Lung (tissue), 12 donors: Measurements from ENCODE around the gene ZNF70. TPM values are rescaled to one million over a fixed set of nuclear protein-coding genes. Genes with fewer than 3 reads are reported as not detected.

Experiments used
- ATAC-seq: fragments of 200-7000 bp; cut with Tn5 transposase; one replicate; pipeline ENCODE4 v1.9.1; 2020; ENCODE audit warnings: moderate number of reproducible peaks; ENCODE audit not compliant: insufficient read depth, low FRiP score
- DNase-seq, 3 donors: peaks; one replicate each; pipeline ENCODE4 v3.0.0-alpha.2; 2013 to 2017
- H3K27ac ChIP-seq, 2 donors: one replicate each; pipeline ENCODE4 v1.5.1; 2013; ENCODE audit warnings: mild to moderate bottlenecking in 2 of 2, moderate library complexity in 2 of 2, control low read depth in 1 of 2, inconsistent platforms in 1 of 2, low read depth in 1 of 2, low read length in 1 of 2
- H3K27me3 ChIP-seq, 3 donors: one replicate each; pipeline ENCODE4 v1.5.1; 2013; ENCODE audit warnings: low read length in 2 of 3; ENCODE audit not compliant: control insufficient read depth in 3 of 3, insufficient read depth in 3 of 3
- H3K36me3 ChIP-seq, 4 donors: one replicate each; pipeline ENCODE4 v1.5.1; 2013; ENCODE audit warnings: low read length in 4 of 4, mild to moderate bottlenecking in 1 of 4, moderate library complexity in 1 of 4; ENCODE audit not compliant: control insufficient read depth in 4 of 4, insufficient read depth in 4 of 4
- H3K4me1 ChIP-seq, 5 donors: one replicate each; pipeline ENCODE4 v1.5.1; 2013; ENCODE audit warnings: low read length in 5 of 5, mild to moderate bottlenecking in 2 of 5, moderate library complexity in 1 of 5; ENCODE audit not compliant: control insufficient read depth in 5 of 5, insufficient read depth in 5 of 5
- H3K4me3 ChIP-seq: one replicate; pipeline ENCODE4 v1.5.1; 2013; ENCODE audit warnings: mild to moderate bottlenecking, control low read depth, moderate library complexity
- H3K9ac ChIP-seq, 2 donors: one replicate each; pipeline ENCODE4 v1.5.1; 2013; ENCODE audit warnings: low read length in 2 of 2, control low read depth in 1 of 2; ENCODE audit not compliant: insufficient read depth in 1 of 2
- H3K9me3 ChIP-seq, 4 donors: one replicate each; pipeline ENCODE4 v1.5.1; 2013; ENCODE audit warnings: low read length in 3 of 4, mild to moderate bottlenecking in 1 of 4, moderate library complexity in 1 of 4; ENCODE audit not compliant: control insufficient read depth in 4 of 4, insufficient read depth in 3 of 4
- WGBS, 2 donors: extraction: QIAGEN DNeasy Blood & Tissue Kit; methylation state at CpG; one replicate each; pipeline ENCODE4 v1.1.7; 2013; 5-methylcytosine and 5-hydroxymethylcytosine counted together
- polyA plus RNA-seq, 2 donors: library from polyadenylated mRNA; stranded (reverse); fragments of 200-250 nt; gene quantifications; one replicate each; pipeline ENCODE4 v1.2.1, GENCODE V29; 2013
- total RNA-seq, 2 donors: library from RNA; depleted of rRNA in 1 of 2; stranded (reverse); fragments of >200 nt in 1 of 2; gene quantifications; one replicate each; pipeline ENCODE4 v1.2.1, GENCODE V29; 2014 to 2021
- TF ChIP-seq, protein P1 (sequence below): IDR thresholded peaks from 2 replicates; pipeline ENCODE4 v1.5.1; 2012; ENCODE audit warnings: mild to moderate bottlenecking; ENCODE audit errors: control extremely low read depth, extremely low read depth
- donor health status: control.
- donor health status: control.
- donor health status: Bipolar disorder and iron deficiency.
- donor health status: healthy.
- donor health status: DM: yes; HTN: yes; CAD: no.

ZNF70 gene
- total and polyA plus RNA-seq, 4 donors: 0.98 to 6.9 (median 3.7) TPM

DNA sequence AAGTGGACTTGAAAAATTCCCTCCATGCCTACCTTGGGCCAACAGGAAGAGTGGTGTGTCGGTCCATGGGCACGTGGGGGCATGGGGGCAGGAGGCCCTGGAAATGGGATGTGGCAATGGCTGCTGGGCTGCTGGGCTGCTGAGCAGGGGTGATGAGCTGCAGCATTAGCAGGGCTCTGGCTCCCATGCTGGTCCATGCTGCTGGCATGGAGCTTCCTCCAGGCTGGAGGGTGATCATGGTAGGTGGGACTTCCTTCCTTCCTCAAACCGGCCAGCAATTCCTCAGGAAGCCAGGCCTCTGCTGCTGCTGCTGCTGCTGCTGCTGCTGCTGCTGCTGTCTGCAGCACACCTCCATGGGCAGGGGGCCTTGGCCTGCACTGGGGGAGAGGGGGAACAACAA, 55.8 kb downstream of the ZNF70 start:
- Histone ChIP-seq H3K4me1 (no peaks in the 10 kb centered on the region), H3K9ac (no peak overlapping the region), H3K36me3 (peaks cover 9 to 37% (median 19%) of the 10 kb centered on the region in 4 donors), H3K4me3 (no peak overlapping the region), H3K27ac (no peak overlapping the region), H3K27me3 (no peaks in the 10 kb centered on the region), H3K9me3 (peaks cover 0 to 2% (median 0%) of the 10 kb centered on the region in 4 donors)
- ATAC-seq (no peak), DNase-seq (no peak)
- TF ChIP-seq, protein P1, sequence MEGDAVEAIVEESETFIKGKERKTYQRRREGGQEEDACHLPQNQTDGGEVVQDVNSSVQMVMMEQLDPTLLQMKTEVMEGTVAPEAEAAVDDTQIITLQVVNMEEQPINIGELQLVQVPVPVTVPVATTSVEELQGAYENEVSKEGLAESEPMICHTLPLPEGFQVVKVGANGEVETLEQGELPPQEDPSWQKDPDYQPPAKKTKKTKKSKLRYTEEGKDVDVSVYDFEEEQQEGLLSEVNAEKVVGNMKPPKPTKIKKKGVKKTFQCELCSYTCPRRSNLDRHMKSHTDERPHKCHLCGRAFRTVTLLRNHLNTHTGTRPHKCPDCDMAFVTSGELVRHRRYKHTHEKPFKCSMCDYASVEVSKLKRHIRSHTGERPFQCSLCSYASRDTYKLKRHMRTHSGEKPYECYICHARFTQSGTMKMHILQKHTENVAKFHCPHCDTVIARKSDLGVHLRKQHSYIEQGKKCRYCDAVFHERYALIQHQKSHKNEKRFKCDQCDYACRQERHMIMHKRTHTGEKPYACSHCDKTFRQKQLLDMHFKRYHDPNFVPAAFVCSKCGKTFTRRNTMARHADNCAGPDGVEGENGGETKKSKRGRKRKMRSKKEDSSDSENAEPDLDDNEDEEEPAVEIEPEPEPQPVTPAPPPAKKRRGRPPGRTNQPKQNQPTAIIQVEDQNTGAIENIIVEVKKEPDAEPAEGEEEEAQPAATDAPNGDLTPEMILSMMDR: no peak
- 45 to 55% methylated on average over 3 of the region's 3 CpGs for WGBS, 2 donors

DNA sequence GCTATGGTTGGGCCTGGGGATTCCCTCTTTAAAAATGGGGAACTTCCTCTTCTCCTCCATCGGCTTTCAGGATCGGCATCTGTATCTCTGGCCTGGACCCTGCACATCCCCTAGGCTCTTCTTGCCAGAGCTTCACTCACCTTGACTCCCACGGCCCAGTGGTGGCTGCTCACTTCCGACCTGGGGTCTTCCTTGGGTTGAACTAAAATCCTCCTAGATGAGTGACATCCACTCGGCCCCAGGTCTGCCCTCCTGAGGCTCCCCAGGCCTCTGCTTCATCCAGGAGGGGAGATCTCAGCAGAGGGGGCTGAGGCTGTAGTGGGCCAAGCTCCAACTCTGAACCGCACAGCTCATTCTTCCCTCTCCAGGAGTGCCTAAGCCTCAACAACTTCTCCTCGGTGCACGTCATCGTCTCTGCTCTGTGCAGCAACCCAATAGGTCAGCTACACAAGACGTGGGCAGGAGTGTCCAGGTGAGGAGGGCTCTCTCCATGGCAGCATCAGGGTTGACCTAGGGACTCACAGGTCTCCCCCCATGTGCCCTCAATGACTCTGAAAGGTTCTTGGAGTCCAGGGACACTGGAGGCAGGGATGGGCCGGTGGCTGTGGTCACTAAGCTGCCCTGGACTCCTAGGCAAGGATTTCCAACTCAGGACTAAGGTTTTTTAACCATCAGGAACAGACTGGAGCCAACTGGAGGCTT, 56.8 kb downstream of the ZNF70 start:
- H3K27ac ChIP-seq: no peak overlapping the region
- WGBS, 2 donors: 90 to 91% methylated on average over 11 of the region's 11 CpGs
- no peaks in the 10 kb centered on the region for H3K27me3 ChIP-seq
- no peak for DNase-seq
- H3K4me3 ChIP-seq: no peak overlapping the region
- H3K4me1 ChIP-seq: no peaks in the 10 kb centered on the region
- peaks cover 0 to 2% (median 0%) of the 10 kb centered on the region in 4 donors for H3K9me3 ChIP-seq
- TF ChIP-seq, protein P1: no peak
- peaks cover 6 to 37% (median 14%) of the 10 kb centered on the region in 4 donors for H3K36me3 ChIP-seq
- no peak for ATAC-seq
- no peak overlapping the region for H3K9ac ChIP-seq

DNA sequence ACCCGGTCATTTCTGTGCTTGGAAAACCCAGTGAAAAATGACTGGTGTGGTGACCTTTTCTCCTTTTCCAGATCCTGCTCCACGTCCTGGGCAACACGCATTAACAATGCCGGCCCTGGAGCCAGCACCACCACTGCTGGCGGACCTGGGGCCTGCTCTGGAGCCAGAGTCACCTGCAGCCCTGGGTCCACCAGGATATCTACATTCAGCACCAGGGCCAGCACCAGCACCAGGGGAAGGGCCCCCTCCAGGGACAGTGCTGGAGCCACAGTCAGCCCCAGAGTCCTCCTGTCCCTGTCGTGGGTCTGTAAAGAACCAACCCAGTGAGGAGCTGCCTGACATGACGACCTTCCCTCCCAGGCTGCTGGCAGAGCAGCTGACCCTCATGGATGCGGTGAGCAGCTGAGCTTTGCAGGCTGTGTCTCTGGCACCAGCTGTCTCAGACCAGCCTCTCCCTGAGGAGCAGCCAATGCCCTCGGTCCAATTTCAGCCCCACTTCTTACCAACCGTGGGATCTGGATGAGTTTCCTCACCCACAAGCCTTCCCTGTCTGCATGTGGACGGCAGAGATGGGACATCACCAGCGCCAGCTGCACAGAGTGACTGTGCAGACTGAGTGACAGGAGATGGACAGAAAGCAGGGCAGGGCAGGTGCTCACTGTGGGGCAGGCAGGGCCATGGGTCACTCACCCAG, 58.2 kb downstream of the ZNF70 start:
- no peak for DNase-seq
- Histone ChIP-seq H3K4me3 (no peak overlapping the region), H3K4me1 (no peaks in the 10 kb centered on the region), H3K9ac (no peak overlapping the region), H3K36me3 (peaks cover 6 to 30% (median 12%) of the 10 kb centered on the region in 4 donors), H3K27me3 (no peaks in the 10 kb centered on the region), H3K9me3 (peaks cover 0 to 2% (median 0%) of the 10 kb centered on the region in 4 donors), H3K27ac (no peak overlapping the region)
- TF ChIP-seq, protein P1: no peak
- no peak for ATAC-seq
- 93 to 95% methylated on average over 12 of the region's 12 CpGs for WGBS, 2 donors
